HFFc6 (cell line): Measurements from ENCODE around the gene KRTAP9-8. TPM values are rescaled to one million over a fixed set of nuclear protein-coding genes. Genes with fewer than 3 reads are reported as not detected.
"Not testable (repeated sequence)": the region's sequence is repeated elsewhere in the genome, so short reads cannot be mapped to it uniquely, and the experiment has no call there.

Source experiments
- DNase-seq: peaks from one replicate; pipeline ENCODE4 v3.0.0-alpha.2; 2018
- H3K27ac Mint-ChIP-seq: 2 replicates; pipeline ENCODE4 v1.8.0; 2020; ENCODE audit warnings: mild to moderate bottlenecking, mixed read lengths
- H3K27me3 Mint-ChIP-seq: 2 replicates; pipeline ENCODE4 v1.8.0; 2021; ENCODE audit warnings: mild to moderate bottlenecking, moderate library complexity, mixed read lengths; ENCODE audit not compliant: insufficient read depth
- H3K36me3 Mint-ChIP-seq: 2 replicates; pipeline ENCODE4 v1.8.0; 2021; ENCODE audit warnings: low read depth, mixed read lengths
- H3K4me1 Mint-ChIP-seq: 2 replicates; pipeline ENCODE4 v1.8.0; 2020; ENCODE audit warnings: low read depth, mixed read lengths
- H3K4me3 Mint-ChIP-seq: 2 replicates; pipeline ENCODE4 v1.8.0; 2020; ENCODE audit warnings: mild to moderate bottlenecking, moderate library complexity, mixed read lengths
- H3K9me3 Mint-ChIP-seq: 2 replicates; pipeline ENCODE4 v1.8.0; 2020; ENCODE audit warnings: mild to moderate bottlenecking, mixed read lengths
- CTCF ChIP-seq: fragments of 200-600 bp; sonication (generic); IDR thresholded peaks from 2 replicates; pipeline ENCODE4 v1.5.0; 2021; ENCODE audit warnings: antibody characterized with exemption, mild to moderate bottlenecking
- total RNA-seq, 6 experiments: library from RNA; stranded (reverse); fragmentation: NEBNext Ultra II Directional; extraction: Animal tissue kit (Norgen Biotek cat#: 25700); gene quantifications; 2 replicates in 1 of 6; 3 replicates in 5 of 6; pipeline ENCODE4 v1.2.3, GENCODE V29; 2021

KRTAP9-8 gene
- total RNA-seq, 6 experiments from 2014 or later = not detected

- Mint-ChIP-seq H3K27ac (no peak overlapping the region), H3K36me3 (no peaks in the 10 kb centered on the region; the same call in 1 of the 2 replicates), H3K9me3 (no peaks in the 10 kb centered on the region), H3K4me1 (peaks cover 6% of the 10 kb centered on the region; the same call in 1 of the 2 replicates), H3K4me3 (no peak overlapping the region), H3K27me3 (peaks cover 17% of the 10 kb centered on the region)
- DNase-seq = no peak
- no peak for TF ChIP-seq CTCF
Measured at GRCh38 chr17:41231731-41232130, 6.1 kb upstream of the KRTAP9-8 start.

- peaks cover 23% of the 10 kb centered on the region for H3K27me3 Mint-ChIP-seq
- not testable (repeated sequence) for H3K4me1 Mint-ChIP-seq, H3K27ac Mint-ChIP-seq, H3K36me3 Mint-ChIP-seq, H3K9me3 Mint-ChIP-seq, H3K4me3 Mint-ChIP-seq, DNase-seq
Measured at GRCh38 chr17:41232399-41233105, 5.2 kb upstream of the KRTAP9-8 start, which contains the start of gene KRTAP9-3. KRTAP9-3 (plus strand) TSS chr17:41232449; CDS start chr17:41232502, 53 bp downstream.

- H3K27ac Mint-ChIP-seq, DNase-seq, H3K4me1 Mint-ChIP-seq, H3K4me3 Mint-ChIP-seq: not testable (repeated sequence)
- Mint-ChIP-seq H3K27me3 (peaks cover 31% of the 10 kb centered on the region), H3K9me3 (peaks cover 13% of the 10 kb centered on the region), H3K36me3 (peaks cover 13% of the 10 kb centered on the region)
Measured at GRCh38 chr17:41237116-41237515, 683 bp upstream of the KRTAP9-8 start.

GRCh38 chr17:41246995-41247787 lies 9.4 kb downstream of the KRTAP9-8 start:
- H3K9me3 Mint-ChIP-seq, H3K27me3 Mint-ChIP-seq, H3K4me1 Mint-ChIP-seq, H3K27ac Mint-ChIP-seq, H3K4me3 Mint-ChIP-seq, H3K36me3 Mint-ChIP-seq, DNase-seq: not testable (repeated sequence)

- DNase-seq, H3K4me3 Mint-ChIP-seq, H3K27me3 Mint-ChIP-seq, H3K9me3 Mint-ChIP-seq, H3K27ac Mint-ChIP-seq, H3K4me1 Mint-ChIP-seq, H3K36me3 Mint-ChIP-seq: not testable (repeated sequence)
Measured at GRCh38 chr17:41249637-41250240, 11.9 kb downstream of the KRTAP9-8 start, which contains the start of gene KRTAP9-4. KRTAP9-4 (plus strand) TSS chr17:41249687; CDS start chr17:41249721, 34 bp downstream.

- Mint-ChIP-seq H3K36me3 (no peaks in the 10 kb centered on the region), H3K4me1 (peaks cover 21% of the 10 kb centered on the region), H3K27ac (no peak overlapping the region), H3K27me3 (peaks cover 8% of the 10 kb centered on the region), H3K9me3 (no peaks in the 10 kb centered on the region), H3K4me3 (no peak overlapping the region)
- TF ChIP-seq CTCF = no peak
- DNase-seq = no peak
Measured at GRCh38 chr17:41251261-41251660, 13.5 kb downstream of the KRTAP9-8 start.

GRCh38 chr17:41254861-41255260 lies 17.1 kb downstream of the KRTAP9-8 start:
- H3K27me3 Mint-ChIP-seq = peaks cover 5% of the 10 kb centered on the region
- DNase-seq = no peak
- no peak for TF ChIP-seq CTCF

GRCh38 chr17:41255381-41256290 lies 17.8 kb downstream of the KRTAP9-8 start, which contains the start of gene KRTAP9-9:
KRTAP9-9 (plus strand) TSS chr17:41255384.
- Mint-ChIP-seq H3K4me1 (peaks cover 33% of the 10 kb centered on the region), H3K4me3 (peak within 1 kb of the TSS; percentile 3; the same call in 1 of the 2 replicates)
- H3K27ac Mint-ChIP-seq, H3K27me3 Mint-ChIP-seq, H3K36me3 Mint-ChIP-seq, H3K9me3 Mint-ChIP-seq: not testable (repeated sequence)
- DNase-seq = peak; percentile 2

More at GRCh38 chr17:41254861-41255260, 17.1 kb downstream of the KRTAP9-8 start:
- no peak overlapping the region; the same call in 1 of the 2 replicates for H3K27ac Mint-ChIP-seq
- H3K4me3 Mint-ChIP-seq = no peak overlapping the region
- H3K36me3 Mint-ChIP-seq = no peaks in the 10 kb centered on the region
- peaks cover 33% of the 10 kb centered on the region for H3K4me1 Mint-ChIP-seq
- H3K9me3 Mint-ChIP-seq = no peaks in the 10 kb centered on the region
